C4-2B (cell line): Measurements from ENCODE around the gene PRPS1.
"Not testable (repeated sequence)": the region's sequence is repeated elsewhere in the genome, so short reads cannot be mapped to it uniquely, and the experiment has no call there.

Experiments used
- H3K27ac ChIP-seq: fragments of 450-650 bp; 2 replicates; pipeline ENCODE4 v1.5.1; 2017
- CTCF ChIP-seq: fragments of 450-650 bp; conservative IDR thresholded peaks from 2 replicates; pipeline ENCODE4 v1.5.1; 2017; ENCODE audit warnings: mild to moderate bottlenecking
- ZFX ChIP-seq: fragments of 450-650 bp; IDR thresholded peaks from 2 replicates; pipeline ENCODE4 v1.6.1; 2017

PRPS1 gene

DNA sequence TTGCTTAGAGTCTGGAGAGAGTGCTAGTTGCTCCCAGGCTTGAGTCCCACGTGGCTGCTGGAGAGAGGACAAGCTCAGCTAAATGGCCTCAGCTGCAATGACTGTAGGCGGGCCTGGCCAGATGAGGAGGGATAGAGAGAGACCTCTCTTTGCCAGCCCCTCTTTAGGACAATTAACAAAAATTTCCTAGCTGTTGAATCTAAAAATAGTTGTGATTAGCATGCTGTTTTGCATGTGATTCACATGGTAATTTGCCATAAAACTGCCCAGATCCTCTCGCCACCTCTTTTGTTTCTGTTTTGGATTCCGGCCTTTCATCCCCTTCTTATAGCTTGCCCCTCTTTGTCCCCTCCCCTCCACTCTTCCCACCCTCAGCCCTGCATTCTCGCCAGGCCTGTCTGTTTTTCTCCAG lies 28.9 kb upstream of the PRPS1 start:
- TF ChIP-seq CTCF: no peak
- no peak for TF ChIP-seq ZFX
- H3K27ac ChIP-seq: no peak overlapping the region

GRCh38 chrX:107600366-107600765 lies 27.9 kb upstream of the PRPS1 start:
- no peak for TF ChIP-seq ZFX
- TF ChIP-seq CTCF: no peak
- H3K27ac ChIP-seq: no peak overlapping the region

GRCh38 chrX:107601326-107601725 lies 27.0 kb upstream of the PRPS1 start:
- TF ChIP-seq CTCF (no peak), ZFX (no peak)
- no peak overlapping the region for H3K27ac ChIP-seq

DNA sequence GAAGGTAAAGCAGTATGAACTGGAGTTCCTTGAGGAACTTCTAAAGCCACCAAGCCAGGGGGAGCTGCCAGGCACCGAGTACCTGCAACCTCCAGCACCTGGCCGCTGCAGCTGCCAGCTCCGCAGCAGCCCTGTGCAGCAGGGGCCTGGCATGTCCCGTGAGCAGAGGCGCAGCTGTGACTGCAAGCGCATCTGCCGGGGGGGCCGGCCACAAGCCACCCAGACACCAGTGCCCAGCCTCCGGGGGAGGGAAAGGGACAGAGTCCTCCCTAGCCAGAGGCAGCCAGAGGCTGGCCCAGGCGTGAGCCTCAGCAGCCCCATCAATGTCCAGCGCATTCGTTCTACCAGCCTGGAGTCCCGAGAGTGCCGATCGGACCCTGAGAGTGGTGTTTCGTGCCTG lies 26.6 kb upstream of the PRPS1 start:
- no peak for TF ChIP-seq CTCF
- TF ChIP-seq ZFX: no peak
- H3K27ac ChIP-seq: no peak overlapping the region

DNA sequence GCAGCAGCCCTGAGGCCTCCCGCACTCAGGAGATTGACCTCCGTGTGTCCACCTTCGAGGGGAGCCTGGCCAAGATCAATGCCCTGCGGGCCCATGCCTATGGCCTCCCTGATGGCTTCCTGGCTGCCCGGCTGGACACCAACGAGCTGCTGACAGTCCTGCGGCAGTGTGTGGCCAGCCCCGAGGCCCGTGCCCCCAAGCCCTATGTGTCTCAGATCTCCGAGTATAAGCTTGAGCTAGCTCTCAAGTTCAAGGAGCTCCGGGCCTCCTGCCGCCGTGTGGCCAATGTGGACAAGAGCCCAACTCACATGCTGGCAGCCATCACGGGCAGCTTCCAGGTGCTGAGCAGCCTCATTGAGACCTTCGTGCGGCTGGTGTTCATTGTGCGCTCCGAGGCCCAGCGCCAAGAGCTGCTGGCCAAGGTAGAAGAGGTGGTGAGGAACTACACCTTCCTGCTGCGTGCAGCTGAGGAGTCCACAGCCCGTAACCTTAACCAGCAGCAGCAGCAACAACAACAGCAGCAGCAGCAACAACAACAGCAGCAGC lies 25.5 kb upstream of the PRPS1 start:
- no peak for TF ChIP-seq ZFX
- no peak for TF ChIP-seq CTCF
- H3K27ac ChIP-seq: no peak overlapping the region

DNA sequence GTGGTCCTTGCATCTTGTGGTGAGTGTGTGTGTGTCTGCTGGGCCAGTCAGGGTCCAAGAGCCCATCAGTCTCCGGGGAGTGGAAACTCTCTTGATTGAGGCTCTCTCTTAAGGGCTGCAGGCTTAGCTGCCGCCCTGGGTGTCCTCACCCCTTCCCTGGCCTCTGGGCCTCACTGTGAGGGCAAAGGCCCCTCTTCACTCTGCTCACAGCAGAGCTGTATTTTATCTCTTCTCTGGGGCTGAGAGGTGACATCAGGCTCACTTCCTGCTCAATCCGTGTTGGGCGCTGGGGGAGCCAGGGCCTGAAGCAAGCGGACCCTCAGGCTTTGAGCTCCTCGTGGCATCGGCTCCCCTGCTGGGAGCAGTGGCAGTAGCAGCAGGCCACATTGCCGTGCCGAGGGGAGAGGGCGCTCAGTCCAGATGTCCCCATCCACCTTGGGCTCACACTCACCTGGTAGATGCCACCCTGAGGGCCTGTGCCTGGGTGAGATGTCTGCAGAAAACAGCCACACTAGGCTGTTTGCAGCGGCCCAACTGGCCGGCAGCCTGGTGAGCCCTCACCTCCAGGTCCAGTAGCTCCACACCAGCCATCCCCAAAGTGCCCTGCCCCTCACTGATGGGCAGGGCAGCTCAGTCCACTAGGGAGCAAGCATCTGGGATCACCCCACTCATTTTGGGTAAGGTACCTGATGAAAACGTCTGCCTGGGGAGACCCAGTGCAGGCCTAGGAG lies 24.7 kb upstream of the PRPS1 start:
- TF ChIP-seq CTCF: no peak
- TF ChIP-seq ZFX: no peak
- H3K27ac ChIP-seq: no peak overlapping the region

- not testable (repeated sequence) for H3K27ac ChIP-seq
These were observed 19.2 kb upstream of the PRPS1 start for GRCh38 chrX:107609061-107609460.

DNA sequence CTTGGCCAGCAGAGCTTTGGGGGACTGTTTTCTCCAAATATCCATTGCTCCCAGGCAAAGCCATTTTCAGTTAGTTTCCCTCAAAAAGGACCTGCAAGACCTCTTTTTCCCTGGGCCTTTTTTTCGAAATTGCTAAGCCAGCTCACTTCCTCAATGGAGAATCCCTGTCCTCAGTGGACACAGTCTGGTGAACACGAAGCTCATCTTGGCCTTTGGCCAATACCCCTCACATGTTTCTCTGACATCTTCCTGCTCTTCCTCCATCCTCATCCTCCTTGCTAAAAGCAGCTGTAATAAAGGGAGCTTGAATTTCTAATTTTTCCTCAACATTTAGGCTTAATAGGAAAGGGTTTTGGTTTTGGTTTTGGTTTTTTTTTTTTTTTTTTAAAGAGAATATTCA lies 17.6 kb upstream of the PRPS1 start:
- H3K27ac ChIP-seq: no peak overlapping the region
- no peak for TF ChIP-seq CTCF
- no peak for TF ChIP-seq ZFX
